K562 (cell line): ENCODE data around the gene SRPK2.

ENCODE experiments used
- CBFB ChIP-seq: sonication (generic); formaldehyde crosslinking; IDR thresholded peaks from 2 replicates; pipeline ENCODE4 v1.4.0; 2020; ENCODE audit warnings: mild to moderate bottlenecking, missing genetic modification reagents
- EGR1 ChIP-seq: fragments of 450-650 bp; conservative IDR thresholded peaks from 2 replicates; pipeline ENCODE4 v1.6.1; 2017; ENCODE audit warnings: mild to moderate bottlenecking
- HDAC6 ChIP-seq: IDR thresholded peaks from 2 replicates; pipeline ENCODE4 v1.6.1; 2012; ENCODE audit warnings: low read depth, mild to moderate bottlenecking, control low read depth, inconsistent platforms, low read length, moderate library complexity
- NCOR1 ChIP-seq: fragments of 450-650 bp; IDR thresholded peaks from 2 replicates; pipeline ENCODE4 v1.6.1; 2016; ENCODE audit warnings: mild to moderate bottlenecking, moderate library complexity
- PCBP1 ChIP-seq: fragments of 200-400 bp; formaldehyde crosslinking; IDR thresholded peaks from 2 replicates; pipeline ENCODE4 v1.6.1; 2018; ENCODE audit warnings: mild to moderate bottlenecking, low read depth, low read length; ENCODE audit not compliant: poor library complexity, severe bottlenecking
- RFX5 ChIP-seq: IDR thresholded peaks from 2 replicates; pipeline ENCODE4 v1.6.1; 2011; ENCODE audit warnings: low read depth, mild to moderate bottlenecking, improper control_type of control experiment, low read length
- RNF2 ChIP-seq: sonication (generic); IDR thresholded peaks from 2 replicates; pipeline ENCODE4 v1.6.1; 2016
- SMAD2 ChIP-seq: fragments of 150-350 bp; IDR thresholded peaks from 2 replicates; pipeline ENCODE4 v1.6.1; 2014; ENCODE audit warnings: low read depth, mild to moderate bottlenecking, low read length
- ZFP1 ChIP-seq: fragments of 450-650 bp; formaldehyde crosslinking; IDR thresholded peaks from 2 replicates; pipeline ENCODE4 v1.4.0; 2020; ENCODE audit warnings: mild to moderate bottlenecking, mixed read lengths
- ZNF146 ChIP-seq: IDR thresholded peaks from one replicate; pipeline ENCODE4 v1.6.1; 2018; ENCODE audit warnings: missing compliant biosample characterization; ENCODE audit not compliant: unreplicated experiment
- TF ChIP-seq, protein P1 (sequence below): fragments of 450-650 bp; IDR thresholded peaks from 2 replicates; pipeline ENCODE4 v1.6.1; 2017; ENCODE audit warnings: antibody characterized with exemption, mild to moderate bottlenecking
- TF ChIP-seq, protein P2 (sequence below), 3 experiments: IDR thresholded peaks in 2 of 3; conservative IDR thresholded peaks in 1 of 3; 2 replicates each; pipeline ENCODE4 v1.5.1; 2011 to 2012; ENCODE audit warnings: low read length in 3 of 3, mild to moderate bottlenecking in 3 of 3, control low read depth in 2 of 3, improper control_type of control experiment in 1 of 3, inconsistent platforms in 1 of 3, low read depth in 1 of 3, mixed read lengths in 1 of 3, moderate library complexity in 1 of 3; ENCODE audit not compliant: insufficient read depth in 2 of 3

DNA sequence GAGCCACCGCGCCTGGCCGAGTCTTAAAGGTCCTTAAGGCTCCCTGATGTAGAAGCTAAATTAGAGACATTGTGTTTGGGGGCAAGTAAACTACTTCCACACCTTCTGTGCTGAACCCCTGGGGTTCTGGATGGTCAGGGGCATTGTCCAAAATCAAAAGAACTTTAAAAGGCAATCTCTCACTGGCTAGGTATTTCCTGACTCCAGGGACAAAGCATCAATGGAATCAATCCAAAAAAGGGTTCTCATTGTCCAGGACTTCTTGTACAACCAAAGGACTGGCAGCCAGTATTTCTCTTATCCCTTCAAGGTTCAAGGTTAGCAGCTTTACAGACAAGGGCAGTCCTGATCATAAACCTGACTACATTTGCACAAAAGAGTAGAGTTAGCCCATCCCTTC lies 24.0 kb downstream of the SRPK2 start:
- TF ChIP-seq SMAD2, result no peak
- TF ChIP-seq PCBP1, result no peak
- TF ChIP-seq ZNF146 (CRISPR knock-in tag), result no peak
- TF ChIP-seq RNF2, result no peak
- TF ChIP-seq, protein P1, sequence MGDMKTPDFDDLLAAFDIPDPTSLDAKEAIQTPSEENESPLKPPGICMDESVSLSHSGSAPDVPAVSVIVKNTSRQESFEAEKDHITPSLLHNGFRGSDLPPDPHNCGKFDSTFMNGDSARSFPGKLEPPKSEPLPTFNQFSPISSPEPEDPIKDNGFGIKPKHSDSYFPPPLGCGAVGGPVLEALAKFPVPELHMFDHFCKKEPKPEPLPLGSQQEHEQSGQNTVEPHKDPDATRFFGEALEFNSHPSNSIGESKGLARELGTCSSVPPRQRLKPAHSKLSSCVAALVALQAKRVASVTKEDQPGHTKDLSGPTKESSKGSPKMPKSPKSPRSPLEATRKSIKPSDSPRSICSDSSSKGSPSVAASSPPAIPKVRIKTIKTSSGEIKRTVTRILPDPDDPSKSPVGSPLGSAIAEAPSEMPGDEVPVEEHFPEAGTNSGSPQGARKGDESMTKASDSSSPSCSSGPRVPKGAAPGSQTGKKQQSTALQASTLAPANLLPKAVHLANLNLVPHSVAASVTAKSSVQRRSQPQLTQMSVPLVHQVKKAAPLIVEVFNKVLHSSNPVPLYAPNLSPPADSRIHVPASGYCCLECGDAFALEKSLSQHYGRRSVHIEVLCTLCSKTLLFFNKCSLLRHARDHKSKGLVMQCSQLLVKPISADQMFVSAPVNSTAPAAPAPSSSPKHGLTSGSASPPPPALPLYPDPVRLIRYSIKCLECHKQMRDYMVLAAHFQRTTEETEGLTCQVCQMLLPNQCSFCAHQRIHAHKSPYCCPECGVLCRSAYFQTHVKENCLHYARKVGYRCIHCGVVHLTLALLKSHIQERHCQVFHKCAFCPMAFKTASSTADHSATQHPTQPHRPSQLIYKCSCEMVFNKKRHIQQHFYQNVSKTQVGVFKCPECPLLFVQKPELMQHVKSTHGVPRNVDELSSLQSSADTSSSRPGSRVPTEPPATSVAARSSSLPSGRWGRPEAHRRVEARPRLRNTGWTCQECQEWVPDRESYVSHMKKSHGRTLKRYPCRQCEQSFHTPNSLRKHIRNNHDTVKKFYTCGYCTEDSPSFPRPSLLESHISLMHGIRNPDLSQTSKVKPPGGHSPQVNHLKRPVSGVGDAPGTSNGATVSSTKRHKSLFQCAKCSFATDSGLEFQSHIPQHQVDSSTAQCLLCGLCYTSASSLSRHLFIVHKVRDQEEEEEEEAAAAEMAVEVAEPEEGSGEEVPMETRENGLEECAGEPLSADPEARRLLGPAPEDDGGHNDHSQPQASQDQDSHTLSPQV, result no peak
- TF ChIP-seq, protein P2, sequence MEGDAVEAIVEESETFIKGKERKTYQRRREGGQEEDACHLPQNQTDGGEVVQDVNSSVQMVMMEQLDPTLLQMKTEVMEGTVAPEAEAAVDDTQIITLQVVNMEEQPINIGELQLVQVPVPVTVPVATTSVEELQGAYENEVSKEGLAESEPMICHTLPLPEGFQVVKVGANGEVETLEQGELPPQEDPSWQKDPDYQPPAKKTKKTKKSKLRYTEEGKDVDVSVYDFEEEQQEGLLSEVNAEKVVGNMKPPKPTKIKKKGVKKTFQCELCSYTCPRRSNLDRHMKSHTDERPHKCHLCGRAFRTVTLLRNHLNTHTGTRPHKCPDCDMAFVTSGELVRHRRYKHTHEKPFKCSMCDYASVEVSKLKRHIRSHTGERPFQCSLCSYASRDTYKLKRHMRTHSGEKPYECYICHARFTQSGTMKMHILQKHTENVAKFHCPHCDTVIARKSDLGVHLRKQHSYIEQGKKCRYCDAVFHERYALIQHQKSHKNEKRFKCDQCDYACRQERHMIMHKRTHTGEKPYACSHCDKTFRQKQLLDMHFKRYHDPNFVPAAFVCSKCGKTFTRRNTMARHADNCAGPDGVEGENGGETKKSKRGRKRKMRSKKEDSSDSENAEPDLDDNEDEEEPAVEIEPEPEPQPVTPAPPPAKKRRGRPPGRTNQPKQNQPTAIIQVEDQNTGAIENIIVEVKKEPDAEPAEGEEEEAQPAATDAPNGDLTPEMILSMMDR (IDR thresholded peaks at IDR 0.05 in 2 of 3, conservative IDR thresholded peaks at IDR 0.05 in 1 of 3; ENCODE audit: insufficient read depth in 2 of 3, low read depth in 1 of 3, low read length in 3 of 3), result no peak
- no peak for TF ChIP-seq HDAC6
- no peak for TF ChIP-seq EGR1
- no peak for TF ChIP-seq CBFB
- no peak for TF ChIP-seq RFX5
- TF ChIP-seq ZFP1 (CRISPR knock-in tag), result no peak
- TF ChIP-seq NCOR1, result no peak
